GM21360 (cell line): ENCODE results near the gene TRIM23.
"Not testable (repeated sequence)": the region's sequence is repeated elsewhere in the genome, so short reads cannot be mapped to it uniquely, and the experiment has no call there.

Source experiments
- ATAC-seq: cut with Tn5 transposase; IDR thresholded peaks from one replicate; pipeline ENCODE4 v1.9.1; 2021; ENCODE audit warnings: mild to moderate bottlenecking, moderate library complexity; ENCODE audit not compliant: unreplicated experiment

The TRIM23 gene

GRCh38 chr5:65624025-65624570, at the start of gene TRIM23:
Gene TRIM23, minus strand, starts transcription at chr5:65624333. Its CDS starts 59 bp downstream, at chr5:65624274.
- ATAC-seq = peak; percentile 96

DNA sequence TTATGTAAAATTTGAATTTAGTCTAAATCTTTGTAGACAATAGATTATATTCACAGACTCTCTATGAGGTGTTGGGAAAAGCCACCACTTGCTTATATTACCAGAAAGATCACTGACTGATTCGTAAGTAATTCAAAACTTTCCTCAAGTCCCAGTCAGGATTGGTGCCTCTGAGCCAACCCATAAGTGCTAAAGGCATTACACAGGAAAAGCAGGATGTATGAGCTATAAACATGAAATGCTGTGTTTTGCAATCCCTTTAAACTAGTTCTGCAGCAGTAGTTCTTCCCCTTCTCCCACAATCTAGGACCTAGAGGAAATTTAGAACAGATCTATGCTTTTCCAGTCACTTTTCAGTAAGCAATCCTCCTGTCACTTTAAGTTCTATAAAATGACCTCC, 48.7 kb upstream of the TRIM23 start:
- no peak for ATAC-seq

DNA sequence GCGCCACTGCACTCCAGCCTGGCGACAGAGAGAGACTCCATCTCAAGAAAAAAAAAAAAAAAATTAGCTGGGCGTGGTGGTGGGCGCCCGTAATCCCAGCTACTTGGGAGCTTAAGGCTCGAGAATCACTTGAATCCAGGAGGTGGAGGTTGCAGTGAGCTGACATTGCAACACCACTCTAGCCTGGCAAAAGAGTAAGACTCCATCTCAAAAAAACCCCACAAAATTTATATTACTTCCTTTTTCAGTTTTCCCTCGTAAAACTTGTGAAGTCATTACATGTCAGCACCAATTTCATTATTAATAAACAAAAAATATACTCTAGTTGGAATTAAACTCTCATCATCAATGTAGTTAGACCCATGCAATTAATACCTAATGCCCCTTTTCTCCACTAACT, 44.6 kb upstream of the TRIM23 start:
- no peak for ATAC-seq

DNA sequence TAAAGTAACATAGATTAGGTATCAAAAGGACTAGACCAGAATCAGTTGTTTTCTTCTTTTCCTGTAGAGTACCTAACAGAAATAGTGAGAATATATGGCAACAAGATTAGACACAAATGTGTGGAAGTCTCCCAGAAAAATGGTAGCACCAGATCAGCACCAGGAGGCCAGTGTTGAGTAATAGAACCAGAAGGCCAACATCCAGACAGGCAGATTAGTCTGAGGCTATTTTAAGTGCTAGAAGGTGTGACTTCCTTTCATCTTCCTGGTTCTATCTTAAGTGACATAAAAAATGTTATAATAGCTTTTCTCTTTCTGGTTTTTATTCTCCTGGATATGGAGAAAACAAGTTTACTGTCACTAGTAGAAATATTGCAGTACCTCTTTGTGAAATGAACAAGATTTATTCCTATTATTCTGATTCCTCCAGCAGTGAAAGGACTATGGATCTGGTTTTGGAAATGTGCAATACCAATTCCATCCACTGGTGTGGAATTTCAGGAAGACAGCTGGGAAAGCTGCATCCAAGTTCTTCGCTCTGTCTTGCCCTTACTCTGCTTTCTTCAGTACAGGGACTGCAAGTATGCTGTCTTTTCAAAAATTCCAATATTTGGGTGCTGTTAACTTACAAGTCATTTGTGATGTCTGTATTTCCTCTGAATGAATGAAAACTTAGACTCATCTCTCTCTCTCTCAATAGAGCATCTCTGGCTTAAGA, 39.8 kb upstream of the TRIM23 start:
- ATAC-seq = no peak

GRCh38 chr5:65654713-65655112, 30.6 kb upstream of the TRIM23 start:
- no peak for ATAC-seq

DNA sequence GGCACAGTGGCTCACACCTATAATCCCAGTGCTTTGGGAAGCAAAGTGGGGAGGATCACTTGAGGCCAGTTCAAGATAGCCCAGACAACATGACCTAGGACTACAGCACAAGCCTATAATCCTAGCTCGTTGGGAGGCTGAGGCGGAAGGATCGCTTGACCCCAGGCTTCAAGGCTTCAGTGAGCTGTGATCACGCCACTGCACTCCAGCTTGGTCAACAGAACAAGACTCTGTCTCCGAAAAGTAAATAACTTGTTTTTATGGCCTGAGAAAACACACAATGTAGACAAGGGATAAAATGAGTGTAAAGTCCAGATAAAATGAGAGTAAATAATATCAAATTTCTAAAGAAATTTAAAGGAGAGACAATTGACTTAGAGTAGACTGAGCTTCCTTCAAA, 27.0 kb upstream of the TRIM23 start:
- no peak for ATAC-seq

GRCh38 chr5:65647941-65648340, 23.8 kb upstream of the TRIM23 start:
- no peak for ATAC-seq

DNA sequence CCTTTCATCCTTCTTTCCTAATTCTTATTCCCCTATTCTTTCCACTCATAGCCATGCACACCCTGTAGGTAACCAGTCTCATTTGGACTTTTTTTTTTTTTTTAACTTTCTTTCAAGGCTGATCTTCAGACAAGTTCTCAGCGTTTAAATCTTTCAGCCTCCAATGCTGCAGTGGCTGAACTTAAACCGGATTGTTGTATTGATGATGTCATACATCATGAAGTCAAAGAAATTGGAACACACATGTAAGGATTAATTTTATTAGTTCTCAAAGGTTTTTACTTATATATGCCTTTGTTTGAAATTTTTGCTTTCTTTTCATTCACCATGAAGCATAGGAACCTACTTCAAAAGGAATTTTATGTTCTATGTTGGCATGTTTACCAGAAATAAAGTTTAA, 22.8 kb upstream of the TRIM23 start:
- ATAC-seq = no peak

DNA sequence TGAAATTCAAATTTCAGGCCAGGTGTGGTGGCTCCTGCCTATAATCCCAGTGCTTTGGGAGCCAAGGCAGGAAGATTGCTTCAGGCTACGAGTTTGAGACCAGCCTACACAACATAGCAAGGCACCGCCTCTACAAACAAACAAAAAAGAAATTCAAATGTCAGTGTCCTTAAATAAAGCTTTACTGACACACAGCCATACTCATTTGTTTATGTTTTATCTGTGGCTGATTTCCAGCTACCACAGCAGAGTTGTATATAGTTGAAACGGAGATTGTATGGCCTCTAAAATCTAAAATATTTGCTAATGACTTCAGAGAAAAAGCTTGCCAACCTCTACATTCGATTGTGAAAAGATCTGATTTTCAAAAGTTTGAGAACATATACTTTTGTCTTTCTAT, 16.1 kb upstream of the TRIM23 start:
- ATAC-seq = no peak

GRCh38 chr5:65630981-65631380, 6.8 kb upstream of the TRIM23 start:
- no peak for ATAC-seq

GRCh38 chr5:65625743-65626142, 1.6 kb upstream of the TRIM23 start:
- no peak for ATAC-seq

DNA sequence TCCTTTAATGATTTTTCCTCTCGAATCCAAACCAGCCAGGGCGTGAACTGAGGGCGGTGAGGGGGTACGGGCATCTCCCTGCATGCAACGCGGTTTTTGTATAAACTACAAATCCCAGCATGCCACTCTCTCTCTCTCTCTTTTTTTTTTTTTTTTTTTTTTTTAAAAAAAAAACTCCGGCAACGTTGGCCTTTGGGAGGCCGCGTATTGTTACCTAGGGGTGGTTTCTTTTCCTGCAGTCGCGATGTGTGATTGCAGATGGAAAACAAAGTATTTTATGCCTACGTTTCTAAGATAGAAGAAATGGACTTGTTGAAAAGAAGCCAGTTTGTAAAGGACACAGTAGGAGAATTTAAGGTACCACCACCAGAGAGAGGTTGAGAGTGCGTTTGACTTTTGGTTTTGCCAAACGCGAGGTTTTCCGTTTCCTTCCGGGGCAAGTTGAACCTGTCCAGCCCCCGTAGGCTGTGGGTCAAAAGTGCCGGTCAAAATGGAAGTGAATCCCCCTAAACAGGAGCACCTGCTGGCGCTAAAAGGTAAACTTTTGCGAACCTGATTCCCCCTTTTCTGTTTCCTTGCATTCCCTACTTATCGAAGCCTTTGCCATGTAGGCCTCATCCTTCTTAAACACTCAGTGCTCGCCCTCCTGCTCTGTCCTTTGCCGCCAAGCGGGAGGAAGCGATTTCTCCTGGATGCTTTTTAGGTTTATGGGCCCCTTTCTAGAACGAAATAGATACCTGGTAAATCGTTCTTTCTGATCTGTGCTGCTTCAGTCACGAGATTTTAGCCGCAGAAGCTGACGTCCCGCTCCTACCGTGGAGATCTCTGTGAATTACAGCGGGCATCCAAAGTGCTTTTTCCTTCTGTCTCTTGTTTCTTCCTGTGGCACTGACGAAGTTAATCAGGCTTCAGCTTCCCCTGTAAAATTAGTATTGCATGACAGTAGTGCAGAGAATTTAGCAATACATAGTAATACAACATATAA, 730 bp upstream of the TRIM23 start, which contains the start of the genes SHLD3 and TRAPPC13:
TSS of gene SHLD3 (plus strand) at position 457 of the 985 bp plus-strand sequence. CDS start 4,561 bp downstream, outside the sequence.
TSS of gene TRAPPC13 (plus strand) at position 457 of the 985 bp plus-strand sequence. CDS start at position 491, 34 bp downstream.
- peak; percentile 66 for ATAC-seq

GRCh38 chr5:65623482-65623881, 651 bp downstream of the TRIM23 start:
- no peak for ATAC-seq

GRCh38 chr5:65621961-65622360, 2.2 kb downstream of the TRIM23 start:
- not testable (repeated sequence) for ATAC-seq

GRCh38 chr5:65620021-65620420, 4.1 kb downstream of the TRIM23 start:
- ATAC-seq = no peak

DNA sequence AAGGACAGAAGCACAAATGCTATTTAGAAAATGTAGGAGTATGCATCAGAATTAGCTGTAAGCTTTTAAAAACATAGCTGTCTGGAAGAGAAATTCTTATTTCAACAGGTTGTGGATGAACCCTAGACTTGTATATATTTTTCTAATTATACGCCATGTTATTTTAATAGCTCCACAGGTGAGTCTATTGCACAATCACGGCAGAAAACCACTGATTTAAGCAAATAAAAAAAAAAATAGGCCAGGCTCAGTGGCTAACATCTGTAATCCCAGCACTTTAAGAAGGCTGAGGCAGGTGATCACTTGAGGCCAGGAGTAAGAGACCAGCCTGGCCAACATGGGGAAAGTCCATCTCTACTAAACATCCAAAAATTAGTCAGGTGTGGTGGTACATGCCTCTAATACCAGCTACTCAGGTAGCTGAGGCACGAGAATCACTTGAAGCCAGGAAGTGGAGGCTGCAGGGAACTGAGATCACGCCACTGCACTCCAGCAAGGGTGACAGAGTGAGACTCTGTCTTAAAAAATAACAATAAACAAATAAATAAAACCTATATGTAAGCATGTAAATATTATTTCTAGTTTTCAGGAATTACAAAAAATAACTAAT, 11.7 kb downstream of the TRIM23 start:
- no peak for ATAC-seq

GRCh38 chr5:65611524-65611923, 12.6 kb downstream of the TRIM23 start:
- ATAC-seq = no peak

- ATAC-seq = not testable (repeated sequence)
Observed at GRCh38 chr5:65601761-65602160, 22.4 kb downstream of the TRIM23 start.

DNA sequence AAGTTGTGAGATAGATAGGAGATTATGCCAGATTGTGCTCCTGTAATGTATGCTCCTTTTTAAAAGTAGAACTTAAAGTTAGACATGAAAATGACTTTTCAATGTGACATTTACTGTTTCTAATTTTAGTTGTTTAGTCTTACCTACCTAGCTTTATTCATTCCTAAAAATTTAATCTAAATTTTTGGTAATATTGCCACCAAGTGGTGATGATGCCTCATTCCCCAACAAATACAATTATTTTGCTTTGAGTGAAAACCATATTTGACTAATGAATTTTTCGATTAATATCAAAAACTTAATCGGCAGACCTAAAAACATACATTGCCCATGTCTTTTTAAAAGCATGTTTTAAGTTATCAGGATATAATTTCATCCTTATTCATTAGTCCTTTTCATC, 35.4 kb downstream of the TRIM23 start:
- no peak for ATAC-seq

DNA sequence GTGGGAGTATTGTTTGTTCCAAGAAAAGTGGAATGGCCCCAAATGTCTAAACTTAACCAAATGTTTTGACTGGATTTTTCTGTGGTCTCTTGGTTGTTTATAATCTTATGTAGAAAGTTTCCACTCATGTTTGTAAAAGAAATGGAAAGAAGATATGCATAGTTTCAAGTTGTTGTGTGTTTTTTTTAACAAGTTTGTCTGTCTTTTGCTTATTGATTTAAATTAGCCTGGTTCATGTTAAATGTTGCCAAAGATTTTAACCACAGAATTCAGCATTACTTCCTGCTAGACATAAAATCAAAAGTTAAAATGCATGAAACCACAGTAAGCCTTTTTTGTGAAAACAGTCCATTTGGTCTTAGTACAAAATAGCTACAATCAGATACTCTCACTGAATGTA, 47.0 kb downstream of the TRIM23 start:
- no peak for ATAC-seq
